ENCODE data around the gene DCUN1D5.

GRCh38 chr11:103053997-103054396 is 38.0 kb downstream of the DCUN1D5 start:
- TF ChIP-seq CTCF (IDR thresholded peaks at IDR 0.05) (no peak), POLR2A (IDR thresholded peaks at IDR 0.05) (no peak)

All from adrenal gland (tissue), 5 donors.